ENCODE data around the gene DEPP1. TPM values are rescaled to one million over a fixed set of nuclear protein-coding genes. Genes with fewer than 3 reads are reported as not detected.
A peak's percentile ranks its signal among the peaks of the same experiment; 100 is the strongest.

Gene DEPP1
- total and polyA plus RNA-seq, 2 of the 13 experiments (the other 11 are each of a cell fraction or from before 2014, with no cell fraction given) = 14.8 to 270 TPM

- TF ChIP-seq ZNF18 (CRISPR knock-in tag; IDR thresholded peaks at IDR 0.05; ENCODE audit: insufficient replicate concordance) (no peak), MBNL3 (CRISPR knock-in tag; conservative IDR thresholded peaks at IDR 0.05) (no peak), ZSCAN9 (CRISPR knock-in tag; IDR thresholded peaks at IDR 0.05; ENCODE audit: borderline replicate concordance) (peak; percentile 71; the same call in 1 of the 2 replicates), ZSCAN21 (CRISPR knock-in tag; IDR thresholded peaks at IDR 0.05; ENCODE audit: borderline replicate concordance) (peak; percentile 95), ZNF775 (CRISPR knock-in tag; IDR thresholded peaks at IDR 0.05; ENCODE audit: borderline replicate concordance) (no peak), ESRRA (CRISPR knock-in tag; IDR thresholded peaks at IDR 0.05; ENCODE audit: low read depth) (no peak), ZFP36 (IDR thresholded peaks at IDR 0.05; ENCODE audit: borderline replicate concordance, low read depth, low read length, partially characterized antibody) (no peak), MZF1 (CRISPR knock-in tag; IDR thresholded peaks at IDR 0.05; ENCODE audit: borderline replicate concordance) (no peak), MTA3 (CRISPR knock-in tag; IDR thresholded peaks at IDR 0.05) (no peak), GPBP1L1 (CRISPR knock-in tag; IDR thresholded peaks at IDR 0.05) (no peak), ZNF7 (CRISPR knock-in tag; IDR thresholded peaks at IDR 0.05) (peak; percentile 36; the same call in 1 of the 2 replicates), TGIF2 (CRISPR knock-in tag; IDR thresholded peaks at IDR 0.05) (no peak; the same call in none of the 2 replicates), ZNF644 (CRISPR knock-in tag; IDR thresholded peaks at IDR 0.05; ENCODE audit: low read depth) (no peak), SKI (IDR thresholded peaks at IDR 0.05; ENCODE audit: partially characterized antibody) (no peak), XBP1 (CRISPR knock-in tag; IDR thresholded peaks at IDR 0.05) (no peak), FOXK1 (CRISPR knock-in tag; IDR thresholded peaks at IDR 0.05; ENCODE audit: borderline replicate concordance, low read depth) (no peak), THAP7 (CRISPR knock-in tag; IDR thresholded peaks at IDR 0.05) (0 out of 2 replicates have a peak, but pooled peaks have one; percentile 52), ZFP41 (CRISPR knock-in tag; IDR thresholded peaks at IDR 0.05; ENCODE audit: borderline replicate concordance) (0 out of 2 replicates have a peak, but pooled peaks have one; percentile 51), ZNF296 (CRISPR knock-in tag; conservative IDR thresholded peaks at IDR 0.05) (no peak), ZNF207 (IDR thresholded peaks at IDR 0.05; ENCODE audit: borderline replicate concordance) (no peak), ZNF572 (CRISPR knock-in tag; IDR thresholded peaks at IDR 0.05) (peak; percentile 71), DMTF1 (CRISPR knock-in tag; IDR thresholded peaks at IDR 0.05) (no peak)
Observed at GRCh38 chr10:44976352-44977198, 2.0 kb downstream of the DEPP1 start (continued).
